ENCODE data around the gene PLEKHM1.

PLEKHM1 gene

DNA sequence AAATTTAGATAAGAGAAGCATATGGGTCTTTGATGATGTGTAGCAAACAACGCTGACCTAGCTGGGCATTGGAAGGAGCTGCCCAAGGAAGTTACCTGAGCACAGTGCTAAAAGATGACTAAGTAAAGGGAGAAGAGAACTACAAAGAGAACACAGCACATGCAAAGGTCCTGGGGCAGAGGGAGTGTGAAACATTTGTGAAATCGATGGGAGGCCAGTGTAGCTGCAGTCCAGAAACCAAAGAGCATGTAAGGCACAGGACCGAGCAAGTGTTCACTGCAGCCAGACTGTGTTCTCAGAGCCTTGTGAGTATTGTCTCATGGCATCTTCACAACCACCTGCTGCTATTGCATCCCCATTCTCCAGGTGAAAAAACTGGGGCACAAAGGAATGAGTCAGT, 102.8 kb downstream of the PLEKHM1 start:
- DNase-seq (ENCODE audit: low read depth) = no peak
- no peak overlapping the region for H3K4me3 ChIP-seq (ENCODE audit: low read depth, low read length)
- TF ChIP-seq POLR2A (IDR thresholded peaks at IDR 0.05; ENCODE audit: extremely low read depth, insufficient read length) = no peak
- TF ChIP-seq, protein P1, sequence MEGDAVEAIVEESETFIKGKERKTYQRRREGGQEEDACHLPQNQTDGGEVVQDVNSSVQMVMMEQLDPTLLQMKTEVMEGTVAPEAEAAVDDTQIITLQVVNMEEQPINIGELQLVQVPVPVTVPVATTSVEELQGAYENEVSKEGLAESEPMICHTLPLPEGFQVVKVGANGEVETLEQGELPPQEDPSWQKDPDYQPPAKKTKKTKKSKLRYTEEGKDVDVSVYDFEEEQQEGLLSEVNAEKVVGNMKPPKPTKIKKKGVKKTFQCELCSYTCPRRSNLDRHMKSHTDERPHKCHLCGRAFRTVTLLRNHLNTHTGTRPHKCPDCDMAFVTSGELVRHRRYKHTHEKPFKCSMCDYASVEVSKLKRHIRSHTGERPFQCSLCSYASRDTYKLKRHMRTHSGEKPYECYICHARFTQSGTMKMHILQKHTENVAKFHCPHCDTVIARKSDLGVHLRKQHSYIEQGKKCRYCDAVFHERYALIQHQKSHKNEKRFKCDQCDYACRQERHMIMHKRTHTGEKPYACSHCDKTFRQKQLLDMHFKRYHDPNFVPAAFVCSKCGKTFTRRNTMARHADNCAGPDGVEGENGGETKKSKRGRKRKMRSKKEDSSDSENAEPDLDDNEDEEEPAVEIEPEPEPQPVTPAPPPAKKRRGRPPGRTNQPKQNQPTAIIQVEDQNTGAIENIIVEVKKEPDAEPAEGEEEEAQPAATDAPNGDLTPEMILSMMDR (IDR thresholded peaks at IDR 0.05; ENCODE audit: low read depth, low read length) = no peak
- TF ChIP-seq MYC (IDR thresholded peaks at IDR 0.05; ENCODE audit: low read depth, low read length) = no peak
- TF ChIP-seq, protein P2, sequence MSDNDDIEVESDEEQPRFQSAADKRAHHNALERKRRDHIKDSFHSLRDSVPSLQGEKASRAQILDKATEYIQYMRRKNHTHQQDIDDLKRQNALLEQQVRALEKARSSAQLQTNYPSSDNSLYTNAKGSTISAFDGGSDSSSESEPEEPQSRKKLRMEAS (IDR thresholded peaks at IDR 0.05; ENCODE audit: low read depth, low read length) = no peak

DNA sequence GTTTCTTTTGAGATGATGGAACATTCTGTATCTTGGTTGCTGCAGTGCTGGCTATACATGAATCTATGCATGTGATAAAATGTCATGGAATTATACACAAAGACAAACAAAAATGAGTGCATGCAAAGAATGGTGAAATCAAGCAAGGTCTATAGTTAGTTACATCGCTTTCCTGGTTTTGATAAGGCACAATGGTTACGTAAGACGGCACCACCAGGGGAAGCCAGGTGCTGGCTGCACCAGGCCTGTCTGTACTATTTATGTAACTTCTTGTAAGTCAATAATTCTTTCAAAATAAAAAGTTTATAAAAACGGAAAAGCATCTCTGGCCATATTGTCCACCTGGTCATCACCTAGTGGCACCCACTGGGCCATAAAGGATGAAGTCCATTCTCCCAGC, 104.3 kb downstream of the PLEKHM1 start:
- no peak for DNase-seq (ENCODE audit: low read depth)
- H3K4me3 ChIP-seq (ENCODE audit: low read depth, low read length) = no peak overlapping the region
- TF ChIP-seq MYC (IDR thresholded peaks at IDR 0.05; ENCODE audit: low read depth, low read length) (no peak), POLR2A (IDR thresholded peaks at IDR 0.05; ENCODE audit: extremely low read depth, insufficient read length) (no peak)
- TF ChIP-seq, protein P1 (IDR thresholded peaks at IDR 0.05; ENCODE audit: low read depth, low read length) = no peak
- TF ChIP-seq, protein P2 (IDR thresholded peaks at IDR 0.05; ENCODE audit: low read depth, low read length) = no peak
